H1 (cell line): ENCODE measurements around the gene STAT2. TPM values are rescaled to one million over a fixed set of nuclear protein-coding genes. Genes with fewer than 3 reads are reported as not detected.

ENCODE experiments used
- CBX5 ChIP-seq: fragments of 300-800, 300-1000 bp; sonication (generic); IDR thresholded peaks from 2 replicates; pipeline ENCODE4 v1.7.1; 2016; ENCODE audit warnings: antibody characterized with exemption, low read length, low read depth
- CHD7 ChIP-seq: fragments of 300-600 bp; sonication (generic); IDR thresholded peaks from 2 replicates; pipeline ENCODE4 v1.7.1; 2012; ENCODE audit warnings: low read length, moderate library complexity, mild to moderate bottlenecking, inconsistent platforms; ENCODE audit not compliant: insufficient replicate concordance
- POLR2AphosphoS5 ChIP-seq: IDR thresholded peaks from 2 replicates; pipeline ENCODE4 v1.6.1; 2011; ENCODE audit warnings: low read depth, low read length
- polyA plus RNA-seq, 7 experiments: library from polyadenylated mRNA; depleted of rRNA in 3 of 7; stranded (reverse) in 5 of 7; unstranded in 2 of 7; fragments of >200 nt in 5 of 7; fragments of 200-250 nt in 2 of 7; gene quantifications; 1 replicate in 5 of 7; 2 replicates in 1 of 7; 4 replicates in 1 of 7; pipeline versions ENCODE4 v1.2.1 to v1.2.3, GENCODE V29; 2011 to 2013; ENCODE audit warnings: missing spikeins in 2 of 7, mixed read lengths in 2 of 7
- total RNA-seq: library from RNA; stranded (reverse); fragmentation: NEBNext Ultra II Directional; extraction: Animal tissue kit (Norgen Biotek cat#: 25700); gene quantifications from 2 replicates; pipeline ENCODE4 v1.2.1, GENCODE V29; 2021
- TF ChIP-seq, protein P1 (sequence below), 3 experiments: IDR thresholded peaks; 1 replicate in 2 of 3; 2 replicates in 1 of 3; pipeline versions ENCODE4 v1.5.1 to v1.6.1; 2011; ENCODE audit warnings: low read length in 3 of 3, mild to moderate bottlenecking in 3 of 3, inconsistent platforms in 2 of 3, low read depth in 1 of 3, moderate library complexity in 1 of 3; ENCODE audit not compliant: insufficient read depth in 1 of 3; ENCODE audit errors: control extremely low read depth in 1 of 3

The STAT2 gene
- total and polyA plus RNA-seq, 2 of the 8 experiments (the other 6 are each of a cell fraction or from before 2014, with no cell fraction given) = 37.1 to 44.7 TPM

DNA sequence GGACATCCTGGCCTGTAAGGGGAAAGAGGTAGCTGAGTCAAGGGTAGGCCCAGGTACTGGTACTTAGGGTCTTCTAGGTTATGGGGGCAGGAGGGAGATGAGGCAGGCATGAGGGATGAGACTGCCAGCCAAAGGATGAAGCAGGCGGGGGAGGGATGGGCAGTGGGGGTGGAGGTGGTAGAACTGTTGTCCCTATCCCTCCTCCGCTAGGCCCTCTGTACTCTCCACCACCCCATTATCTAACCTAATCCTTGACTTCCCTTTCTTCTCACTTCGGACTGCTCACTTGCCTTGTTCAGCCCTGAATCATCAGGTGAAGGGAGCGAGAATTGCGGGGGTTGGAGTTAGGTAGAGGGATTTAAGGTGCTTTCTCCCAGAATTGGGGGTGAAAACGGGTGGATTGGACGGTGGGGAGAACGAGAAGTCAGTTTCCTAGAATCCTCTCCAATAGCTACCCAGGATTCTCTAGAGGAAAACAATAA, 26.7 kb downstream of the STAT2 start (continued):
- TF ChIP-seq CHD7 (no peak), CBX5 (no peak), POLR2AphosphoS5 (0 out of 2 replicates have a peak, but pooled peaks have one; percentile 2)
- TF ChIP-seq, protein P1, sequence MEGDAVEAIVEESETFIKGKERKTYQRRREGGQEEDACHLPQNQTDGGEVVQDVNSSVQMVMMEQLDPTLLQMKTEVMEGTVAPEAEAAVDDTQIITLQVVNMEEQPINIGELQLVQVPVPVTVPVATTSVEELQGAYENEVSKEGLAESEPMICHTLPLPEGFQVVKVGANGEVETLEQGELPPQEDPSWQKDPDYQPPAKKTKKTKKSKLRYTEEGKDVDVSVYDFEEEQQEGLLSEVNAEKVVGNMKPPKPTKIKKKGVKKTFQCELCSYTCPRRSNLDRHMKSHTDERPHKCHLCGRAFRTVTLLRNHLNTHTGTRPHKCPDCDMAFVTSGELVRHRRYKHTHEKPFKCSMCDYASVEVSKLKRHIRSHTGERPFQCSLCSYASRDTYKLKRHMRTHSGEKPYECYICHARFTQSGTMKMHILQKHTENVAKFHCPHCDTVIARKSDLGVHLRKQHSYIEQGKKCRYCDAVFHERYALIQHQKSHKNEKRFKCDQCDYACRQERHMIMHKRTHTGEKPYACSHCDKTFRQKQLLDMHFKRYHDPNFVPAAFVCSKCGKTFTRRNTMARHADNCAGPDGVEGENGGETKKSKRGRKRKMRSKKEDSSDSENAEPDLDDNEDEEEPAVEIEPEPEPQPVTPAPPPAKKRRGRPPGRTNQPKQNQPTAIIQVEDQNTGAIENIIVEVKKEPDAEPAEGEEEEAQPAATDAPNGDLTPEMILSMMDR (IDR thresholded peaks at IDR 0.05; ENCODE audit: control extremely low read depth in 1 of 3, insufficient read depth in 1 of 3, low read depth in 1 of 3, low read length in 3 of 3) = no peak
